T-helper 1 cell treated with Interleukin-12 subunit alpha and Interleukin-12 subunit beta and Interleukin-4 antibody, amounts not matched to agents 30 μg/mL and 1 μg/mL, for 36 hours (primary cell): ENCODE results near the gene HK1.
"Not testable (repeated sequence)": the region's sequence is repeated elsewhere in the genome, so short reads cannot be mapped to it uniquely, and the experiment has no call there.

Experiments
- H3K27ac Mint-ChIP-seq: one replicate; pipeline ENCODE4 v1.8.0; 2021; ENCODE audit warnings: mild to moderate bottlenecking, mixed read lengths
- H3K27me3 Mint-ChIP-seq: one replicate; pipeline ENCODE4 v1.8.0; 2021; ENCODE audit warnings: low read depth, mixed read lengths
- H3K36me3 Mint-ChIP-seq: one replicate; pipeline ENCODE4 v1.8.0; 2021; ENCODE audit warnings: low read depth, mixed read lengths
- H3K4me1 Mint-ChIP-seq: one replicate; pipeline ENCODE4 v1.8.0; 2021; ENCODE audit warnings: low read depth, mixed read lengths
- H3K4me3 Mint-ChIP-seq: one replicate; pipeline ENCODE4 v1.8.0; 2021; ENCODE audit warnings: mild to moderate bottlenecking, moderate library complexity, mixed read lengths
- H3K9me3 Mint-ChIP-seq: one replicate; pipeline ENCODE4 v1.8.0; 2021; ENCODE audit warnings: mixed read lengths

Gene HK1

DNA sequence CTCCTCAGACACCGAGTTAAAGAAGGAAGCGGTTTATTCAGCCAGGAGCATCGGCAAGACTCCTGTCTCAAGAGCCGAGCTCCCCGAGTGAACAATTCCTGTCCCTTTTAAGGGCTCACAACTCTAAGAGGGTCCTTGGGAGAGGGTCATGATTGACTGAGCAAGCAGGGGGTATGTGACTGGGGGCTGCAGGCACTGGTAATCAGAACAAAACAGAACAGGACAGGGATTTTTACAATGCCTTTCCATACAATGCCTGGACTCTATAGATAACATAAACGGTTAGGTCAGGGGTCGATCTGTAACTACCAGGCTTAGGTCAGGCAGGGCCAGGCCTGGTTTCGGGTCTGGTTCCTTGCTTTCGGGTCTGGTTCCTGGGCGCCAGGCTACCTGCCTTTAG lies 30.0 kb downstream of the HK1 start:
- not testable (repeated sequence) for H3K36me3 Mint-ChIP-seq, H3K4me3 Mint-ChIP-seq, H3K27ac Mint-ChIP-seq, H3K9me3 Mint-ChIP-seq, H3K4me1 Mint-ChIP-seq
- H3K27me3 Mint-ChIP-seq, result peaks cover 17% of the 10 kb centered on the region

GRCh38 chr10:69311309-69311708 lies 33.0 kb downstream of the HK1 start:
- Mint-ChIP-seq H3K27ac (no peak overlapping the region), H3K36me3 (no peaks in the 10 kb centered on the region), H3K4me3 (no peak overlapping the region), H3K27me3 (peaks cover 11% of the 10 kb centered on the region), H3K9me3 (no peaks in the 10 kb centered on the region), H3K4me1 (no peaks in the 10 kb centered on the region)

DNA sequence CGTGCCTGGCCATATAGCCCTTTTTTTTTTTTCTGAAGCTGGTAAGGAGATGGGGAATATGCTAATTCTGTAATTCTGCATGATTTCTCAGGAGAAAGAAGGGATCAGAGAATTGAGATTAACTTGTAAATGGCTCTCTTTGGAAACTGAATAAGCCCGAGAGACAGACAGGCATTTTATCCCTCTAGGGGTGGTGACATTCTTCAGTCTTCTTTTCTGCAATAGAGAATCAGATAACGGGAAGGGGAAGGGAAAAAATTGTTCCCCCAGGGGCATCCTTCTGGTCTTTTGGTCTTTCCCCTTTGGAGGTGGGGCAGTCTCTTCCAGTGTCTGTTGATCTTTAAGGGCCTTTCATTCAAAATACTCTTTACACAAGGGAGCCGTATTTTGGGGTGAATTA lies 34.2 kb downstream of the HK1 start:
- Mint-ChIP-seq H3K27ac (no peak overlapping the region), H3K36me3 (no peaks in the 10 kb centered on the region), H3K9me3 (no peaks in the 10 kb centered on the region), H3K4me1 (peaks cover 4% of the 10 kb centered on the region), H3K4me3 (no peak overlapping the region), H3K27me3 (peaks cover 3% of the 10 kb centered on the region)

DNA sequence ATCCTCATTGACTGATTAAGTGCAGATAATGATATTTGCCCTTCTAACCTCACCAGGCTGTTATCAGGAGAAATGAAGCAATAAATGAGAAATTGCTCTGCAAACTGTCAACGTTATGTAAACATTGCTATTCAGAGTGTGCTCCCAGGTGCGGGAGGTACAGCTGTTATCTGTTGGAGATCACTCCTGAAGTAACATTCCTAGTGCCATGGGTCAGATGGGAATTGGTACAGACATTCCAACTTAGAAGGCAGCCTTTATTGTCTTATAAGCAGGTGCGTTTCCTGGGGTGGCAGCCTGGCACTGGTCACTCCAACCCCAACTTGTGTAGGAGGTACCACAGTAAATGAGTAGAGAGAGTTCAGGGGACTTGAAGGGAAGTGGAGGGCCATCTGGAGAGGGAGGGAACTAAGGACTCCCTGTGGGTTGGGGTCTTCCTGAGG lies 36.8 kb downstream of the HK1 start:
- Mint-ChIP-seq H3K27me3 (peaks cover 3% of the 10 kb centered on the region), H3K4me3 (no peak overlapping the region), H3K4me1 (peaks cover 16% of the 10 kb centered on the region), H3K9me3 (no peaks in the 10 kb centered on the region), H3K36me3 (peaks cover 3% of the 10 kb centered on the region), H3K27ac (peak overlapping the region; percentile 1)

- Mint-ChIP-seq H3K36me3 (peaks cover 4% of the 10 kb centered on the region), H3K9me3 (no peaks in the 10 kb centered on the region), H3K4me3 (no peak overlapping the region), H3K4me1 (peaks cover 17% of the 10 kb centered on the region), H3K27ac (peak overlapping the region; percentile 1), H3K27me3 (peaks cover 3% of the 10 kb centered on the region)
These were observed 37.5 kb downstream of the HK1 start for GRCh38 chr10:69315610-69316312.

- Mint-ChIP-seq H3K4me3 (no peak overlapping the region), H3K27ac (no peak overlapping the region), H3K9me3 (no peaks in the 10 kb centered on the region), H3K4me1 (peaks cover 22% of the 10 kb centered on the region), H3K27me3 (peaks cover 3% of the 10 kb centered on the region), H3K36me3 (peaks cover 6% of the 10 kb centered on the region)
These were observed 38.2 kb downstream of the HK1 start for GRCh38 chr10:69316313-69317059.

DNA sequence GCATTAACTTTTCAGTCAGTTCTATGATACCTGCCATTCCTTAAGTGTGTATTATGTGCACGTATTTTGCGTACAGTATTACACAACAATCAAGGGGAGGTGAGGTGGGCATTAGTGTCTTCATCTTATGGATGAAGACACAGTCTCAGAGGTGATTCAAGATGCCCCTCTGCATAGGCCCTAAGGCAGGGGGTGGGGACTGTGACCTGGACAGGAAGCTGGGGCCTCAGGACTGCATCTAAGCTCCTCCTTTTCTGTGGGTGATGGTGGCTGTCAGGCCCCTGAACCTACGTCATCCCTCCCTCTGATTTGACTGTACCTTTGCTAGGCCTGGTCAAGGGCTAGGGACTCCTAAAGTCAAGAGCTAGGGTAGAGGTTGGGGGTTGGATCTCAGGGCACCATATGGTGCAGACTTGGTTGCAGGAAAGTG lies 38.9 kb downstream of the HK1 start:
- H3K36me3 Mint-ChIP-seq, result peaks cover 6% of the 10 kb centered on the region
- H3K9me3 Mint-ChIP-seq, result no peaks in the 10 kb centered on the region
- peak overlapping the region; percentile 25 for H3K4me3 Mint-ChIP-seq
- peak overlapping the region; percentile 74 for H3K27ac Mint-ChIP-seq
- H3K27me3 Mint-ChIP-seq, result peaks cover 3% of the 10 kb centered on the region
- peaks cover 29% of the 10 kb centered on the region for H3K4me1 Mint-ChIP-seq

- peaks cover 30% of the 10 kb centered on the region for H3K4me1 Mint-ChIP-seq
- H3K36me3 Mint-ChIP-seq, result peaks cover 6% of the 10 kb centered on the region
- H3K27ac Mint-ChIP-seq, result peak overlapping the region; percentile 74
- peak overlapping the region; percentile 76 for H3K4me3 Mint-ChIP-seq
- H3K9me3 Mint-ChIP-seq, result no peaks in the 10 kb centered on the region
- H3K27me3 Mint-ChIP-seq, result peaks cover 3% of the 10 kb centered on the region
These were observed 39.4 kb downstream of the HK1 start for GRCh38 chr10:69317626-69318105.

GRCh38 chr10:69318106-69318866 lies 40.0 kb downstream of the HK1 start:
- H3K4me3 Mint-ChIP-seq, result peak overlapping the region; percentile 93
- H3K27me3 Mint-ChIP-seq, result peaks cover 3% of the 10 kb centered on the region
- H3K4me1 Mint-ChIP-seq, result peaks cover 30% of the 10 kb centered on the region
- H3K9me3 Mint-ChIP-seq, result no peaks in the 10 kb centered on the region
- H3K27ac Mint-ChIP-seq, result peak overlapping the region; percentile 74
- H3K36me3 Mint-ChIP-seq, result peaks cover 6% of the 10 kb centered on the region

- Mint-ChIP-seq H3K27me3 (peaks cover 3% of the 10 kb centered on the region), H3K4me3 (peak overlapping the region; percentile 93), H3K4me1 (peaks cover 30% of the 10 kb centered on the region), H3K36me3 (peaks cover 6% of the 10 kb centered on the region), H3K27ac (peak overlapping the region; percentile 95), H3K9me3 (no peaks in the 10 kb centered on the region)
These were observed 40.8 kb downstream of the HK1 start for GRCh38 chr10:69318867-69319727.

DNA sequence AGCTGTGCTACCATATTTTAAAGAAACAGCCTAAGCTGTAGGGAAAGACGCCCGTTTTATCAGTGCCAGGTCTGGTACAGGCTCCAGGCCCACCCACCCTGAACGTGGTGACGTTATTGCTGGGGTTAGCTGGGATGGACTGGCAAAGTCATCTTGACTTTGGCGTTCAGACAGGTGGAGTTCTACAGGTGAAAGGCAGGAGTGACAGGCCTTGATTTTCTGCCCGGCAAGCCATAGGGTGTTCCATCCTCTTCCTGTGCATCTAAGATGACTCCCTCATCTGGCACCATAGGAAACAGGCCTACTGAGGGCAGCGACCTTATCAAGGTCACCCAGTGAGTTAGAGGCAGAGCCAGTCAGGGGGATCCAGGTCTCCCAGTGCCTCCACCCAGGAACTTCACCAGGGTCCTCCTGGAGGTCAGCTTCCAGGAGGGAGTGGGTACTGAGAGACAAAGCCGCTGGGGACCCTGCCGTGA lies 41.6 kb downstream of the HK1 start:
- H3K27ac Mint-ChIP-seq, result peak overlapping the region; percentile 95
- peaks cover 6% of the 10 kb centered on the region for H3K36me3 Mint-ChIP-seq
- no peaks in the 10 kb centered on the region for H3K27me3 Mint-ChIP-seq
- H3K9me3 Mint-ChIP-seq, result no peaks in the 10 kb centered on the region
- H3K4me1 Mint-ChIP-seq, result peaks cover 33% of the 10 kb centered on the region
- peak overlapping the region; percentile 93 for H3K4me3 Mint-ChIP-seq

GRCh38 chr10:69320521-69320920 lies 42.2 kb downstream of the HK1 start:
- H3K27ac Mint-ChIP-seq, result no peak overlapping the region
- H3K4me3 Mint-ChIP-seq, result peak overlapping the region; percentile 93
- H3K4me1 Mint-ChIP-seq, result peaks cover 33% of the 10 kb centered on the region
- no peaks in the 10 kb centered on the region for H3K27me3 Mint-ChIP-seq
- no peaks in the 10 kb centered on the region for H3K9me3 Mint-ChIP-seq
- H3K36me3 Mint-ChIP-seq, result peaks cover 6% of the 10 kb centered on the region

DNA sequence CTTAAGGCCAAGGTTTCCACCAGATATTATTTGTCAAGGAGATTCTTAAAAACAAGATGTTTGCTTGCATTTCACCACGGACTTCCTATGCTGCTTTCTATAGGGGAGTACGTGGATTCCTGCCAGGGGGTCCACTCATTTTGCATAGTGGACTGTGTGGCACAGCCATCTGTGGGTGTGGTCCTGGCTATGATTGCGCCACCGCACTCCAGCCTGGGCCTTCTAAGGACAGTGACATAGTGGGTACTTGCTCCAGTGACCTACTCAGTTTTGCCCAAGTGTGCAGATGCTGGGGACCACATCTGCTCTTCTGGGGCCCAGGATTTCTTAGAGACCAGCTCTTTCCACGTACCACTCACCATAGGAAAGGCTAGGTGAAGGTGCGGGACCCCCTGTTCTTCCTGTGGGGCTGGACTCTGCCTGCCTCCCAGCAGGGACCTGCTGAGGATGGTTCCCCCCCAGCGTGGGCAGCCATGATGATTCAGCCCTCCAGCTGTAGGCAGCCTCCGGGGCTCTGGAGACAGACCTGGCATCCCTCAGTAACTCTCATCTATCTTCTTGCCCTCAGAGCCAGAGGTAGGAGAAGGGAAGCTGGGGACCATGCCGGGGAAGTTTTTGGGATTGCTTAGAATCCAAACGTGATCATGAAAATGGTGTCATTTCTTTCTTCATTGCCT lies 42.9 kb downstream of the HK1 start:
- peak overlapping the region; percentile 93 for H3K4me3 Mint-ChIP-seq
- peaks cover 6% of the 10 kb centered on the region for H3K36me3 Mint-ChIP-seq
- peak overlapping the region; percentile 67 for H3K27ac Mint-ChIP-seq
- peaks cover 38% of the 10 kb centered on the region for H3K4me1 Mint-ChIP-seq
- H3K9me3 Mint-ChIP-seq, result no peaks in the 10 kb centered on the region
- no peaks in the 10 kb centered on the region for H3K27me3 Mint-ChIP-seq
